ENCODE results near the gene RPP25L.

Gene RPP25L

GRCh38 chr9:34637356-34638137 is 25.6 kb upstream of the RPP25L start, which contains the start of gene SIGMAR1:
SIGMAR1 (minus strand) TSS chr9:34637787; CDS start chr9:34637697, 90 bp downstream.
- peak; percentile 93 for DNase-seq (ENCODE audit: low read depth)

GRCh38 chr9:34636791-34637355 is 25.0 kb upstream of the RPP25L start:
- no peak for DNase-seq (ENCODE audit: low read depth)

GRCh38 chr9:34635556-34635955 is 23.7 kb upstream of the RPP25L start:
- DNase-seq (ENCODE audit: low read depth): no peak

GRCh38 chr9:34634551-34635248 is 22.8 kb upstream of the RPP25L start:
- DNase-seq (ENCODE audit: low read depth): no peak

- peak; percentile 60 for DNase-seq (ENCODE audit: low read depth)
Observed at GRCh38 chr9:34633851-34634550, 22.1 kb upstream of the RPP25L start.

- no peak for DNase-seq (ENCODE audit: low read depth)
Observed at GRCh38 chr9:34633166-34633565, 21.3 kb upstream of the RPP25L start.

GRCh38 chr9:34630402-34631154 is 18.7 kb upstream of the RPP25L start:
- DNase-seq (ENCODE audit: low read depth): no peak

- no peak for DNase-seq (ENCODE audit: low read depth)
Observed at GRCh38 chr9:34629491-34629808, 17.6 kb upstream of the RPP25L start.

DNA sequence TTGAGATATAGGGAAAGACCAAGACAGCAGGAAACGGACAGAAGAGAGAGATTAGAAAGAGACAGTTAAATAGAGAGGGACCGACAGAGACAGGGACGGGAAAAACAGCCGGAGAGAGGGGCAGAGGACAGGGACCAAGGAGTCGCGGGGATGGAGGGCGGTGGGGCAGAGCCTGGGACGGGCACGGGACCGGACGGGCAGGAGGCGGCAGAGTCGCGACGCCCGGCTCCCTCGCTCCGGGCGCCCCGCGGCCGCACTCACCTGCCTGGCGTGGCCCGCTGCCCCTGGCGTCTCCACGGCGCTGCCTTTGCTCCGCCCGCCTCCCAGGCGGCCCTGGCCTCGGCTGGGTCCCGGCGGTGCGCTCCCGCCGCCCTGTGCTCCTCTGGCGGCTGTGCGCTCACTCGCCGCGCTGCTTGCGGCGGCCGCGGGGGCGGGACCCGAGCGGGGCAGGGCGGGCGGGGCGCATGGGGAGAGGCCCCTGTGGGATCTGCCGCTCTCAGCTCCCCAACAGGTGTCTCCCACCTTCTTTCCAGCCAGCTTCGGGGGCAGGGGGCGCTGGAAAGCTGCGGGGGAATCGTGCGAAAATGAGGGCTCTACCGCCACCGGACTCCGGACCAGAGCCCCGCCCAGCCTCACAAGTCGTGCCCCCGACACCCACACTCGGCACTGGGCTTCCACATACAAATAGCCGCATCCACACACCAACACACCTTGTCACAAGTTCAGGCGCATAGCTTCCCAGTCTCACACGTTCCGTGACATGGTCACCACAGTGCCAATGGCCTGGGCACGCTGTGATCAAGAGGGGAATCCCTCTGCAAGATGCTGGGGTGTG is 17.0 kb upstream of the RPP25L start, which contains the start of gene ARID3C:
TSS of gene ARID3C (minus strand) at position 411 of the 835 bp plus-strand sequence. CDS start 1,052 bp downstream, outside the sequence.
- no peak for DNase-seq (ENCODE audit: low read depth)

GRCh38 chr9:34627716-34628655 is 16.1 kb upstream of the RPP25L start:
- DNase-seq (ENCODE audit: low read depth): no peak

DNA sequence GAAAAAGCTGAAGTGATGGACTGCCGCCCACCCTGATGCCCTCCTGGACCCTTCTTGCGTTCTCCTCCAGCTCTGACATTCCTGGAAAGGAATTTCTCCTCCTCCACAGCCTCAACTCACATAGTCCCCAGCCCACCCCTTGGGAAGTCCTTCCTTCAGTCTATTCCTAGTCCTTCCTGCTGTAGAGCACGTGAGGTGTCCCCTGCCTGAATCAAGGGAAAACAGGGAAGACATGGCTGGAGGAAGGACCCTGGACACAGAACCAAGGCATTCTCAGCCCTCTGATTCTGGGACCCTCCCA is 13.2 kb upstream of the RPP25L start:
- DNase-seq (ENCODE audit: low read depth): no peak

DNA sequence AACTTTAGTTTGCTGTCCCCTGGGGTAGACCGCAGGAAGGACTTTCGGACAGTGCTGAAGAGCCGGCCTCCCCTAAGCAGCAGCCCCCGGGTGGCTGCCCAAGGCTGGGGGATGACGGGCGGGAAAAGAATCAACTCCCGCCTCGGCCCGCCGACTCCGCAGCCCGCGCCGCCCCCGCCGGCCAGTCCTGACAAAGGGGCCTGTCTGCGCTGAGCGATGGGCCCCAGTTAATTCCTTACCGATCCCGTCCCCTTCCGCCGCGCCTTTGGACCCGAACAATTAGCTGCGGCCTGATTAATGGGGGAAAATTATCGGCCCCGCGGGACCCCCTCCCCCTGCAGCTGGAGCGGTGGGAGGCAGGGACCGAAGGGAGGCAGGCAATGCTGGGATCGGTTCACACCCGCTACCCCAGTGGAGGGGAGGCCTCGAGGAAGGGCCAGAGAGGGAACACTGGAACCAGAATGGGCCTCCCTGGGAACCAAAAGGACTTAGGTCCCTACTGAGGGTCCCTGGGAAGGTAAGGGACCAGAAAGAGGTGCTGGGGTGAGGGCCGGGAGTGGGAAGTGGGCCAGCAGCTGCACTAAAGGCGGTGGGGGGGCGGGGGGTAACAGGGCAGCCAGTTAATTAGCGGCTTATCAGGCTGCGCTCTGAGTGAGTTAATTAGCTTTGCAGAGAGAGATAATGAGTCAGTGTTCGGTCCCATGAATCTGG is 12.7 kb upstream of the RPP25L start:
- DNase-seq (ENCODE audit: low read depth): no peak

DNA sequence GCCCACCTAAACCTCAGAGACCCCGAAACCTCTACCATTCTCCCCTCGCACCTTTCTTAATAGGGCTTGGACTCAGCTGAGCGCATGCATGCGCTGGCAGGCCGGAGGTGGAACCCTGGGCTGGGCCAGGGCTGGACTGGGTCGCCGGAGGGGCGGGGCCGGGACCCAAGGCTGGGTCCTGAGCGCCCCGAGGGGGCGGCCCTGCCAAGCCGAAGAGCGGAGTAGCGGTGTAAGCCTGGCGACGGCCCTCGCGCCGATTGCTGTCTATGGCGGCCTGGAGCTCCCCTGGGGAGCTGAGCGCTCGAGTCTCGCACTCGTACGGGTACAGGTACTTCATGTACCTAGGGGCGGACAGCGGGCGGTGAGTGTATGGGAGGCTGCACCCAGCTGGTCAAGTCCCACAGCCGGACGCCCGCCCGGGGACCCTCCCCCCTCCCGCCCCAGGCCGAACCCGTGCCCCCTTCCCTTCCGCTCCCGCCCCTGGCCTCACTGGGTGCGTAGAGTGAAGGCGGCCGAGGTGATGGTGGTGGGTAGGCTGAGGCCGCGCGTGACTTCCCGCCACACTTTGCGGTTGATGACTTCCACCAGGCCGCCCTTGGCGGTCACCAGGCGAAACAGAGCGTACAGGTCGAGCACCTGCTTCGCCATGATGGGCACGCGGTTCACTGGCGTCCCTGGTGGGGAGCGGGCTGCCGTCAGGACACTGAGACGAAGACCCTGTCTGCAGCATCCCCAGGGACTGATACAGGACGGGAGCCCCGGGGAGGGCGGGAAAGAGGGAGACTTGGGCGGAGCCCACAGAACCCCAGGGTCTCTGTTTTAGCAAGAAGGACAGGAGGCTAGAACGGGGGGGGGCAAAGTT is 11.7 kb upstream of the RPP25L start:
- no peak for DNase-seq (ENCODE audit: low read depth)

DNA sequence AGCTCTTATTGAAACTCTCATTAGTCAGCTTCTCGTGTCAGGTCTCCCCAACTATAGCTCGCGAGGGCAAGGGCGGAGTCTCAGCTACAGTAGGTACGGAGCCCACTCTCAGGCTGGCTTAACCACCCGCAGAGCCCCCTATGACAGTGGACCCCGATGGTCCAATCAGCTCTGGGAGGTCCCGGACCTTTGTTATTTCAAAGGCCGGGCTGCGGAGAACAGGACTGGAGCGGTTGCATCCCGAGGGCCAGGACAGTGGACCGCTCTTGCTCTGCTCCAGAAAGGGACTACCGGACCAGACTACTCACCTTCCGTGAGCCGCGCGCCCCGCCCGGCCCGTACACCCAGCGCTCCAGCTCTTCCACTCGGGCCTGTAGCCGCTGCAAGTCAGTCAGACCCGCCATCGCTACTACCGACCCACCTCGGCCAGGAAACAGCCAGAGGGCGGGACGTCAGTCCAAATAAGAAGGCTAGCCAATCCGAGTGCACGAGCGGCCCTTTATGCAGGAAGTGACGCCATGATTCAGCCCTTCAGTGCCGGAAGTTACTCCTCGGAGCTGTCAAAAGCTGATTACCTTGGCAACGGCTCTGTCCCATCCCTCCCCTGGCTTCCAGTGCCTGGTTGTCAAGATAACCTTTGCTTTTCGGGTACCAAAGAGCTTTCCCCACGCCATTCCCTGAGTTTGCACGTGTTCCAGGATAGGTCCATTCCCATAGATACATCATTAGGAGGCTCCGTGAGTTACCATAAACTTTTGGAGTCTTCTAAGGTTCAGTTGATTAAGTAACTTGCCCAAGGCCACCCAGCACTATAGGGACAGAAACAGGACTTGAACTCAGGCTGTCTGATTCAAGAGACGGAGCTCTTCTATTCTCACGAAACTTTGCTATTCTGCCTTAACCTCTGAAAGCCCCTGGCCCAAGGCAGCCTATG is 8.4 kb upstream of the RPP25L start, which contains the start of gene DCTN3:
TSS of gene DCTN3 (minus strand) at position 435 of the 934 bp plus-strand sequence. CDS start at position 404, 31 bp downstream.
- DNase-seq (ENCODE audit: low read depth): peak; percentile 96

DNA sequence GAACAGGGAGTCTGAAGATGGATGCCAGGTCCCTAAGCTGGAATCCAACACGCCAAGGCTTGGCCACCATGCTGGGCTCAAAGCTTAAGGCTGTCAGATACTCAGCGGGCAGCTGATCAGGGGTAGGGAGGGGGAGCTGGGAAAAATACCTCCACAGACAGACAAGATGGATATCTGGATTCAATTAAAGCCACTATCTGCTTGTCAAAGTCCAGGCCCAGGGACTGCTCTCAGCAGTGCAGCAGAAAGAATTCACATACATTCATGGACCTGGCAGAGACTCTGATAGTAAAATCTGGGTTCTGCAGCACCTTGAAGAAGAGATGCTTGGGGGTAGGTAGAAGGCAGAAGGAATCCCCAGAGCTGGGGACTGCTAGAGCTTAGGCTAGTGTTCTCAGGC is 3.2 kb upstream of the RPP25L start:
- DNase-seq (ENCODE audit: low read depth): no peak

DNA sequence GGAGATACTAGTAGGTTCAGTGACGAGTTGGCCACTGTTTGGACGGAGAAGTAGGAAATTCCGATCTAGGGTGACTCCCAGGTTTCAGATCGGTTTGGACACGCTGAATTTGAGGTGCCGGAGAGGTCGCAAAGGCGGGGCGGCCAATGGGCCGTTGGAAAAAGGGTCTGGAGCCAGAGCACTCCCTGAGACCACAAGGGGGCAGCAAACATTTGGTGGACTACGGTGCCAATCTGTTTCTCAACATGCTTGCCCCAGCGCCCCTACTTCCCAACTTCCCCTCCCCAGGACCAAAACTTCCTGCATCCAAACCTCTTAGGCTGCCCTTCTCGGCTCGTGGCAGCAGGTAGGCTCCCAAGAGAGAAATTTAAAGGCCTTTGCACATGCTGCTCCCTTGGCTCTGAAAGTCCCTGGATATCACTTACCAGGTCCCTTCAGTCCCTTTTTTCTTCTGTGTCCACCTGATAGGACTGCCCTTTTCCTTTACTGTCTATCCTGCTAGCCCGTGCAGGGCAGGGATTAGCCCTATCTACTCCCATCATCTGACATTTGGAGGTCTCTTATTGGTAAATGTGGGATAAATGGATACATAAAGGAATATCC is 992 bp upstream of the RPP25L start:
- DNase-seq (ENCODE audit: low read depth): peak; percentile 67
